Lower lobe of right lung (tissue), 2 donors: ENCODE data around the gene GRM7. TPM values are rescaled to one million over a fixed set of nuclear protein-coding genes. Genes with fewer than 3 reads are reported as not detected.

Source experiments
- ATAC-seq, 2 donors: fragments of 200-7000 bp; cut with Tn5 transposase; one replicate each; pipeline ENCODE4 v1.9.1; 2020 to 2022; ENCODE audit warnings: mild to moderate bottlenecking in 2 of 2, moderate library complexity in 2 of 2
- DNase-seq: peaks from one replicate; pipeline ENCODE4 v3.0.0-alpha.2; 2020
- H3K27ac ChIP-seq: fragments of 200-600 bp; one replicate; pipeline ENCODE4 v1.8.0; 2022
- H3K27me3 ChIP-seq: fragments of 200-600 bp; one replicate; pipeline ENCODE4 v1.8.0; 2022; ENCODE audit warnings: low read depth
- H3K36me3 ChIP-seq: fragments of 200-600 bp; one replicate; pipeline ENCODE4 v1.8.0; 2022; ENCODE audit warnings: mild to moderate bottlenecking
- H3K4me1 ChIP-seq: fragments of 200-600 bp; one replicate; pipeline ENCODE4 v1.8.0; 2022
- H3K4me3 ChIP-seq: fragments of 200-600 bp; one replicate; pipeline ENCODE4 v1.8.0; 2022; ENCODE audit warnings: mild to moderate bottlenecking
- H3K9me3 ChIP-seq: fragments of 200-600 bp; one replicate; pipeline ENCODE4 v1.8.0; 2022
- intact Hi-C: fragments of 100-400 bp; cut with DNase I; formaldehyde crosslinking; loops from one replicate; pipeline ENCODE4 v1.11.0; 2022
- total RNA-seq: library from RNA; stranded (reverse); fragmentation: NEBNext Ultra II Directional; extraction: Animal tissue kit (Norgen Biotek cat#: 25700); gene quantifications from one replicate; pipeline ENCODE4 v1.2.1, GENCODE V29; 2021
- TF ChIP-seq, protein P1 (sequence below): fragments of 200-600 bp; IDR thresholded peaks from one replicate; pipeline ENCODE4 v1.8.0; 2022; ENCODE audit warnings: antibody characterized with exemption, mild to moderate bottlenecking
- donor health status: DM: no; HTN: yes; CAD: no; lungs with severe emphysema.

GRM7 gene
- total RNA-seq, 1 donor from 2014 or later = 0.86 TPM

DNA sequence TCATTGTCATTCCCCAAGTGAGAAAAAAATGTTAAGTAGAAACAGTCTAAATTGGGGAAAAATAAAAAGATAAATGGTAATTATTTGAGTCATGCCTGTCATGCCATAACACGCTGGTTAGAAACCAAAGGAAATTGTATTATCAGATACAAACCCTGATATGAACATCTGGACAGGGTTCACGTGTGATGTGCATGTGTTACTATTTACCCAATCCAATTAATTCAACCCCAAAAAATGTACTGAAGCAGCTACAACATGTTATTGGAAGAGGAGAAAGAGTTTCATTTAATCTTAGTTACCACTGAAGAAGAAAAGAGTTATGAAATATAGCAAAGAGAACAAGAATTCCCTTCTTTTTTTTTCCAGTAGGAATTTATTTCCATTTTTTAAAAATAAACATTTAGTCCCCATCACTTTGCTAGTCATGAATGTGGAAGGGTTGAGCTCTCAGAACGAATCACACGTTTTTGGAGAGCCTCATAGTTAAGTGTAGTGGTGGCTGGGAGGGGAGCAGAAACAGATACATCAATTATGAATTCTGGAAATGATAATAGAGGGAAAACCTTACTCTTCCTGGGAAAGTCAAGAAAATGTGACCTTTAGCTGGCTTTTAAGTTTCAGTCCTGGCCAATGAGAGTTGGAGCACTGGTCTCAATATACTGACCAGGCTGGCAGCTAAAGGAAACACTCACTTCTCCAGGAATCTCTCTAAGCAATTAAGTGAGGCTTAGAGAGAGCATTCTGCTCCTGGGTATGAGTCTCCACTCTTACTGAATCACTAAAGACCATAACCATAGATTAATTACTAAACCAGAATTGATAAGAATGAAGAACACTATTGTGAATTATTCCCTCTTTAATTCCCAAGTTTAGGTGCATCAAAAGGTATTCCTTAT, 796.5 kb downstream of the GRM7 start:
- Histone ChIP-seq H3K27ac (peak overlapping the region; percentile 51), H3K27me3 (no peaks in the 10 kb centered on the region), H3K4me1 (peaks cover 9% of the 10 kb centered on the region), H3K4me3 (no peak overlapping the region), H3K9me3 (no peaks in the 10 kb centered on the region), H3K36me3 (no peaks in the 10 kb centered on the region)
- no peak for DNase-seq
- TF ChIP-seq, protein P1, sequence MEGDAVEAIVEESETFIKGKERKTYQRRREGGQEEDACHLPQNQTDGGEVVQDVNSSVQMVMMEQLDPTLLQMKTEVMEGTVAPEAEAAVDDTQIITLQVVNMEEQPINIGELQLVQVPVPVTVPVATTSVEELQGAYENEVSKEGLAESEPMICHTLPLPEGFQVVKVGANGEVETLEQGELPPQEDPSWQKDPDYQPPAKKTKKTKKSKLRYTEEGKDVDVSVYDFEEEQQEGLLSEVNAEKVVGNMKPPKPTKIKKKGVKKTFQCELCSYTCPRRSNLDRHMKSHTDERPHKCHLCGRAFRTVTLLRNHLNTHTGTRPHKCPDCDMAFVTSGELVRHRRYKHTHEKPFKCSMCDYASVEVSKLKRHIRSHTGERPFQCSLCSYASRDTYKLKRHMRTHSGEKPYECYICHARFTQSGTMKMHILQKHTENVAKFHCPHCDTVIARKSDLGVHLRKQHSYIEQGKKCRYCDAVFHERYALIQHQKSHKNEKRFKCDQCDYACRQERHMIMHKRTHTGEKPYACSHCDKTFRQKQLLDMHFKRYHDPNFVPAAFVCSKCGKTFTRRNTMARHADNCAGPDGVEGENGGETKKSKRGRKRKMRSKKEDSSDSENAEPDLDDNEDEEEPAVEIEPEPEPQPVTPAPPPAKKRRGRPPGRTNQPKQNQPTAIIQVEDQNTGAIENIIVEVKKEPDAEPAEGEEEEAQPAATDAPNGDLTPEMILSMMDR = no peak
- intact Hi-C loops = no loop called here
- ATAC-seq = peak; percentile 9 to 41

DNA sequence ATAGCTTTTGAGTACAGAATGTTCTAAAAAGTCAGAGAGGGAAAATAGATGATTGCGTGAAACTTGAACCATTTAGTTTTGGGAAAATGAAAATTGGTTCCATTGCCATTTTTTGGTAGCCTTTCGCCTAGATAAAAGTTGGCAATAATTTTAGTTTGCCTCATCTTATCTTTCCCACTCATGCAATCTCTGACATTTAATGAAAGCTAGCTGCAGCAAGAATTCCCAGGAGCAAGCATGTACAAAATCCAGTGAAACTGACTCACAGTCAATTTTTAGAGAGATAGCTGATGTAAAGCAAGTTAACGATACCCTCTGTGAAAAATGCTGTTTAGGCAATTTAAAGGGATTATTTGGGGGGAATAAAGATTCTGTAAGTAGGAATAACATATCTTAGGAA, 797.4 kb downstream of the GRM7 start:
- Histone ChIP-seq H3K36me3 (no peaks in the 10 kb centered on the region), H3K4me3 (no peak overlapping the region), H3K9me3 (no peaks in the 10 kb centered on the region), H3K4me1 (peaks cover 9% of the 10 kb centered on the region), H3K27me3 (no peaks in the 10 kb centered on the region), H3K27ac (no peak overlapping the region)
- no peak for DNase-seq
- intact Hi-C loops = no loop called here
- TF ChIP-seq, protein P1 = no peak
- ATAC-seq = no peak

DNA sequence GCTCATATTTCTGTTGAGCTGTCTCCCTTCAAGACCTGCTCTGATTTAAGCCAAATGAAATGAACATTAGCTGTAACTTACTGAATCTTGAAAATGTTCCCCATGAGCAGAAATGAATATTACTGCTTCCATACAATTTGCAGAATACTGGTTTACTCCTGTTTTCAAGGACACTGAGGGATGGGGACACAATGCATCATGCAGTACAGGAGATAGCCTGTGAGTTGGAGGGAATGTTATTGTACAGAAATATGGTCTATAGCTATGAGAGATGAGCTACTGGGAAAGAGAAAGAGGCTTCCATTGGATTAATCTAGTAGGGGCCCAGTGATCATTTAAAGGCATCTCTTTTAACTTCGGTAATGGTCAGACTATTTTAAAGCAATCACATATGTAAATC, 798.2 kb downstream of the GRM7 start:
- intact Hi-C loops = no loop called here
- TF ChIP-seq, protein P1 = no peak
- Histone ChIP-seq H3K9me3 (no peaks in the 10 kb centered on the region), H3K27ac (no peak overlapping the region), H3K36me3 (no peaks in the 10 kb centered on the region), H3K4me3 (no peak overlapping the region), H3K27me3 (no peaks in the 10 kb centered on the region), H3K4me1 (peaks cover 9% of the 10 kb centered on the region)
- ATAC-seq (no peak), DNase-seq (no peak)

DNA sequence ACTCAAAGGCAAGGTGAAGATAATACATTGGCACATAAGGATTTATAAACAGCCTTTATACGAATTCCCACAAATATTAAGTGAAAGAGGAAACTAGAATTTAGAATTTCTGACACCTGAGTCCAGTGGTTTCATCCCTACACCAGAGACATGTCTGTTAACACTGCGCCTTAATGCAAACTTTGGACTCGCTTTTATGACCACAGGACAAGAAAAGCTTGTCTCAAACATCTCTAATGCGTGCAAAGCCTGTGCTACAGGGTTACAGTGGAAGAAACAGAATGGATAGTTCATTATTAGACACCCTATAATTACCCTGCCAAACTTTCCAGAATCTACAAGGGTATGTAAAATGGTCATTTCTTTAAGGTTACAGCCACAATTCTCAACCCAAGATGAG, 802.9 kb downstream of the GRM7 start:
- no peaks in the 10 kb centered on the region for H3K36me3 ChIP-seq
- intact Hi-C loops = no loop called here
- no peaks in the 10 kb centered on the region for H3K27me3 ChIP-seq
- TF ChIP-seq, protein P1 = no peak
- DNase-seq (no peak), ATAC-seq (no peak)
- H3K9me3 ChIP-seq = no peaks in the 10 kb centered on the region
- no peak overlapping the region for H3K4me3 ChIP-seq
- no peaks in the 10 kb centered on the region for H3K4me1 ChIP-seq
- no peak overlapping the region for H3K27ac ChIP-seq

DNA sequence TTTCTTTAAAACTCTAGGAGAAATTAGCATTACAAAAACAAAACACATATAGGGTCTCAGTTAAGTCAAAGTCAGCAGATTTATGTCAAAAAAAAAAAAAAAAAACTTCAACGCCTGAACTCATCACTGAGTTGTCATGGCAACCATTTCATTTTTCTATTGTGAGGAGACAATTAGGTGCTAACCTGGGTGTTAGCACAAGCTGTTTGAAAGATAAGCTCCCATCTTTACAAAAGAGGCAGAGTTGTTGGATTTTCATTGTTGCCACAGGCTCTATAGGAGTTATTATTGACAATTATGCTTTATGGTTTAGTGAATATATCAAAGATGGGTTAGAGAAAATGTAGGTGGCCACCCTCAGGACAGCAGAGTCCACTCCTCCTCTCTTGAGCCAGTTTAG, 806.9 kb downstream of the GRM7 start:
- intact Hi-C loops = no loop called here
- Histone ChIP-seq H3K4me1 (no peaks in the 10 kb centered on the region), H3K27me3 (no peaks in the 10 kb centered on the region), H3K36me3 (no peaks in the 10 kb centered on the region), H3K4me3 (no peak overlapping the region), H3K9me3 (no peaks in the 10 kb centered on the region), H3K27ac (no peak overlapping the region)
- TF ChIP-seq, protein P1 = no peak
- DNase-seq (no peak), ATAC-seq (no peak)
